ENCODE data around the gene TNFSF18. TPM values are rescaled to one million over a fixed set of nuclear protein-coding genes. Genes with fewer than 3 reads are reported as not detected.

The TNFSF18 gene
- total RNA-seq, 1 donor from 2014 or later = not detected

- H3K4me1 ChIP-seq = no peaks in the 10 kb centered on the region
- H3K27me3 ChIP-seq = no peaks in the 10 kb centered on the region
- no peaks in the 10 kb centered on the region for H3K36me3 ChIP-seq
- no peak for DNase-seq (ENCODE audit: extremely low spot score in 2 of 2)
- intact Hi-C loops (cut with DNase I) = no loop called here
- H3K27ac ChIP-seq = no peak overlapping the region
- H3K9me3 ChIP-seq = no peaks in the 10 kb centered on the region
- TF ChIP-seq POLR2A (IDR thresholded peaks at IDR 0.05) (no peak), CTCF (IDR thresholded peaks at IDR 0.05) (no peak), POLR2AphosphoS5 (IDR thresholded peaks at IDR 0.05; ENCODE audit: insufficient read depth in 1 of 2, low read depth in 1 of 2) (no peak)
- H3K4me3 ChIP-seq = no peak overlapping the region
These were observed 47.6 kb downstream of the TNFSF18 start for GRCh38 chr1:173002891-173003838.

- H3K27ac ChIP-seq = no peak overlapping the region
- no peaks in the 10 kb centered on the region for H3K36me3 ChIP-seq
- TF ChIP-seq CTCF (IDR thresholded peaks at IDR 0.05) (no peak), POLR2AphosphoS5 (IDR thresholded peaks at IDR 0.05; ENCODE audit: insufficient read depth in 1 of 2, low read depth in 1 of 2) (no peak), POLR2A (IDR thresholded peaks at IDR 0.05) (no peak)
- no peaks in the 10 kb centered on the region for H3K4me1 ChIP-seq
- H3K27me3 ChIP-seq = no peaks in the 10 kb centered on the region
- no peak for DNase-seq (ENCODE audit: extremely low spot score in 2 of 2)
- no peak overlapping the region for H3K4me3 ChIP-seq
- no peaks in the 10 kb centered on the region for H3K9me3 ChIP-seq
- intact Hi-C loops (cut with DNase I) = no loop called here
These were observed 51.4 kb downstream of the TNFSF18 start for GRCh38 chr1:172999349-172999748.

- Histone ChIP-seq H3K27ac (no peak overlapping the region), H3K4me3 (no peak overlapping the region), H3K9me3 (no peaks in the 10 kb centered on the region), H3K36me3 (no peaks in the 10 kb centered on the region), H3K27me3 (no peaks in the 10 kb centered on the region), H3K4me1 (no peaks in the 10 kb centered on the region)
- intact Hi-C loops (cut with DNase I) = no loop called here
- no peak for DNase-seq (ENCODE audit: extremely low spot score in 2 of 2)
- TF ChIP-seq CTCF (IDR thresholded peaks at IDR 0.05) = no peak
- TF ChIP-seq POLR2A (IDR thresholded peaks at IDR 0.05) = no peak
- TF ChIP-seq POLR2AphosphoS5 (IDR thresholded peaks at IDR 0.05; ENCODE audit: insufficient read depth in 1 of 2, low read depth in 1 of 2) = no peak
These were observed 52.8 kb downstream of the TNFSF18 start for GRCh38 chr1:172997941-172998361.

GRCh38 chr1:172993640-172994039, 57.1 kb downstream of the TNFSF18 start:
- TF ChIP-seq POLR2A (IDR thresholded peaks at IDR 0.05) (no peak), POLR2AphosphoS5 (IDR thresholded peaks at IDR 0.05; ENCODE audit: insufficient read depth in 1 of 2, low read depth in 1 of 2) (no peak), CTCF (IDR thresholded peaks at IDR 0.05) (no peak)
- intact Hi-C loops (cut with DNase I) = no loop called here
- H3K4me1 ChIP-seq = no peaks in the 10 kb centered on the region
- no peaks in the 10 kb centered on the region for H3K9me3 ChIP-seq
- no peaks in the 10 kb centered on the region for H3K36me3 ChIP-seq
- H3K27me3 ChIP-seq = no peaks in the 10 kb centered on the region
- no peak for DNase-seq (ENCODE audit: extremely low spot score in 2 of 2)
- no peak overlapping the region for H3K4me3 ChIP-seq
- no peak overlapping the region for H3K27ac ChIP-seq
